Measurements from ENCODE around the gene ARSI. TPM values are rescaled to one million over a fixed set of nuclear protein-coding genes. Genes with fewer than 3 reads are reported as not detected.

The ARSI gene
- total RNA-seq, 1 donor = 4.7 TPM

DNA sequence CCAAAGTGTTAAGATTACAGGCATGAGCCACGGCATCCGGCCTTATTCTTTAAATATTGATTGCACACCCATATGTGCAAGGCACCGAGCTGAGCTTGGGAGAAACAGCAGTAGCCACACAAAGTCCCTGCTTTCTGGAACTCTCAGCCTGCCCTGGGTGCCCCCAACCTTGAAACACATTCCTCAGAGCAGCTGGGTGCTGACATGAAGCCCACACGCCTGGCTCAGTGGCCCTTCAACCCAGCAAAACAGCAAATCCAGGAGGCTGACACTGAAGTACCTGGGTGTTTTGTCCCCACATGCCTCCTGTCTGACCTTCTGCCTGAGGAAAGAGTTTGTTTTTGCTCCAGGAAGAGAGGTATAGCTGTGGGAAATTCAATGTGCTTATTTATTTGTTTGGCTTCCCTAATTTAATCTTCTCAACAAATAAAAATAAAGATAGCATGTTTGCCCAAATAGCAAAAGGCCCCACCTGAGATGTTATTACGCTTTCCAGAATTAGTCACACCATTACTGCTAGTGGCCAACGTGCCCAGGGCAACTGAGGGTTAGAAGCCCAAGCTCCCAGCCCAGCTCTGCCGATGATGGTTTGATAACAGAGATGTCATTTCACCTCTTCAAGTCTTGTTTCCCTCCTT is 41.4 kb upstream of the ARSI start:
- no peak for TF ChIP-seq CTCF (IDR thresholded peaks at IDR 0.05; ENCODE audit: extremely low read depth, low read depth, low read length)
- Histone ChIP-seq H3K4me2 (ENCODE audit: insufficient read depth, low read length) (no peak overlapping the region), H3K27me3 (ENCODE audit: insufficient read depth, low read length) (no peaks in the 10 kb centered on the region), H3K9me3 (ENCODE audit: low read depth, low read length) (no peaks in the 10 kb centered on the region), H3K4me1 (ENCODE audit: insufficient read depth, low read length) (no peaks in the 10 kb centered on the region), H3K27ac (ENCODE audit: low read depth, low read length) (no peak overlapping the region), H3K4me3 (ENCODE audit: insufficient read depth, low read length) (no peak overlapping the region), H3K79me2 (ENCODE audit: insufficient read depth, low read length) (no peaks in the 10 kb centered on the region), H2AFZ (ENCODE audit: low read length) (no peak overlapping the region), H3K36me3 (ENCODE audit: insufficient read depth, low read length) (no peaks in the 10 kb centered on the region), H4K20me1 (ENCODE audit: insufficient read depth, low read length) (no peaks in the 10 kb centered on the region)
- DNase-seq (ENCODE audit: insufficient read length, low spot score, missing footprints) = no peak

- H3K79me2 ChIP-seq (ENCODE audit: insufficient read depth, low read length) = no peaks in the 10 kb centered on the region
- no peak for TF ChIP-seq CTCF (IDR thresholded peaks at IDR 0.05; ENCODE audit: extremely low read depth, low read depth, low read length)
Measured at GRCh38 chr5:150342583-150342982, 39.9 kb upstream of the ARSI start.

GRCh38 chr5:150341989-150342388 is 39.3 kb upstream of the ARSI start:
- Histone ChIP-seq H4K20me1 (ENCODE audit: insufficient read depth, low read length) (no peaks in the 10 kb centered on the region), H3K79me2 (ENCODE audit: insufficient read depth, low read length) (no peaks in the 10 kb centered on the region), H3K9me3 (ENCODE audit: low read depth, low read length) (no peaks in the 10 kb centered on the region), H3K4me3 (ENCODE audit: insufficient read depth, low read length) (no peak overlapping the region), H2AFZ (ENCODE audit: low read length) (no peak overlapping the region), H3K27me3 (ENCODE audit: insufficient read depth, low read length) (no peaks in the 10 kb centered on the region), H3K4me2 (ENCODE audit: insufficient read depth, low read length) (no peak overlapping the region), H3K27ac (ENCODE audit: low read depth, low read length) (no peak overlapping the region), H3K36me3 (ENCODE audit: insufficient read depth, low read length) (no peaks in the 10 kb centered on the region), H3K4me1 (ENCODE audit: insufficient read depth, low read length) (no peaks in the 10 kb centered on the region)
- DNase-seq (ENCODE audit: insufficient read length, low spot score, missing footprints) = no peak
- TF ChIP-seq CTCF (IDR thresholded peaks at IDR 0.05; ENCODE audit: extremely low read depth, low read depth, low read length) = no peak

More at GRCh38 chr5:150342583-150342982, 39.9 kb upstream of the ARSI start:
- Histone ChIP-seq H3K4me1 (ENCODE audit: insufficient read depth, low read length) (no peaks in the 10 kb centered on the region), H4K20me1 (ENCODE audit: insufficient read depth, low read length) (no peaks in the 10 kb centered on the region), H3K4me2 (ENCODE audit: insufficient read depth, low read length) (no peak overlapping the region), H3K9me3 (ENCODE audit: low read depth, low read length) (no peaks in the 10 kb centered on the region), H3K27me3 (ENCODE audit: insufficient read depth, low read length) (no peaks in the 10 kb centered on the region), H3K36me3 (ENCODE audit: insufficient read depth, low read length) (no peaks in the 10 kb centered on the region), H3K4me3 (ENCODE audit: insufficient read depth, low read length) (no peak overlapping the region), H2AFZ (ENCODE audit: low read length) (no peak overlapping the region), H3K27ac (ENCODE audit: low read depth, low read length) (no peak overlapping the region)
- DNase-seq (ENCODE audit: insufficient read length, low spot score, missing footprints) = no peak

- Histone ChIP-seq H3K4me2 (ENCODE audit: insufficient read depth, low read length) (no peak overlapping the region), H3K79me2 (ENCODE audit: insufficient read depth, low read length) (no peaks in the 10 kb centered on the region), H3K9me3 (ENCODE audit: low read depth, low read length) (no peaks in the 10 kb centered on the region), H3K27me3 (ENCODE audit: insufficient read depth, low read length) (no peaks in the 10 kb centered on the region), H4K20me1 (ENCODE audit: insufficient read depth, low read length) (no peaks in the 10 kb centered on the region), H3K36me3 (ENCODE audit: insufficient read depth, low read length) (no peaks in the 10 kb centered on the region), H3K4me3 (ENCODE audit: insufficient read depth, low read length) (no peak overlapping the region), H3K27ac (ENCODE audit: low read depth, low read length) (no peak overlapping the region), H3K4me1 (ENCODE audit: insufficient read depth, low read length) (no peaks in the 10 kb centered on the region), H2AFZ (ENCODE audit: low read length) (no peak overlapping the region)
- no peak for TF ChIP-seq CTCF (IDR thresholded peaks at IDR 0.05; ENCODE audit: extremely low read depth, low read depth, low read length)
- no peak for DNase-seq (ENCODE audit: insufficient read length, low spot score, missing footprints)
Measured at GRCh38 chr5:150341331-150341730, 38.6 kb upstream of the ARSI start.

All from osteoblast (primary cell).